HG02588 (cell line): ENCODE results near the gene TSPAN33.
"Not testable (repeated sequence)": the region's sequence is repeated elsewhere in the genome, so short reads cannot be mapped to it uniquely, and the experiment has no call there.

Experiments
- ATAC-seq: cut with Tn5 transposase; IDR thresholded peaks from one replicate; pipeline ENCODE4 v1.9.1; 2021; ENCODE audit warnings: mild to moderate bottlenecking, moderate library complexity; ENCODE audit not compliant: unreplicated experiment

Gene TSPAN33

DNA sequence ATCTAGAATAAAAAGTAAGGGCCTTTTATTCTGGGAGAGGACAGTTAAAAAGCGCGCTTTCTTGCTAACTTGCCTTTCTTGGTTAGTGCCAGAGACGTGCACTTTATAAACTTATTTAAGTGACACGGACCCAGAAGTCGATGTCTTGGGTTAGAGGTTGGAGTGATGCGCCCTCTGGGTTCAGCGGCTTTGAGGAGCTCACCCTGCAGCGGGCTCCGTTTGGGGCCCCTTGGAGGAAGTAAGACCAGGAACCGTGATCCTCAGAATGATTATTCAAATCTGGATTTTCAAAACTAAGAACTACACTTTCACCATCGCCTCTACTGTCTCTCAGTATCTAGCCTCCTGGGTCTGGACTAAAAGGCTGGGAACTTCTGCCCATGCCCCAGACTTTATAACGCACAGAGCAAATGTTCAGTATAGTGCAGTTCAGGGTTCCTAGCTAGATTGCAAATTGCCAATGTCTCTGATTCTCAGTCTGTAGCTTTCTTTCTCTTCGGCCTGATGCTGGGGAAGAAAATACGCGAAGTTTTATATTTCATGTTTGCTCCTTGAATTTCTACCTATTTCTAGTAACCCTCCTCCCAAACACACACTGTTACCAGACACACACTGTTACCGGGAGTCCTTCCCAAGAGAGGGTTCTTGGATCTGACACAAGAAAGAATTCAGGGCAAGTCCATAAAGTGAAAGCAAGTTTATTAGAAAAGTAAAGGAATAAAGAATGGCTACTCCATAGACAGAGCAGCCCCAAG is 25.4 kb downstream of the TSPAN33 start:
- no peak for ATAC-seq

DNA sequence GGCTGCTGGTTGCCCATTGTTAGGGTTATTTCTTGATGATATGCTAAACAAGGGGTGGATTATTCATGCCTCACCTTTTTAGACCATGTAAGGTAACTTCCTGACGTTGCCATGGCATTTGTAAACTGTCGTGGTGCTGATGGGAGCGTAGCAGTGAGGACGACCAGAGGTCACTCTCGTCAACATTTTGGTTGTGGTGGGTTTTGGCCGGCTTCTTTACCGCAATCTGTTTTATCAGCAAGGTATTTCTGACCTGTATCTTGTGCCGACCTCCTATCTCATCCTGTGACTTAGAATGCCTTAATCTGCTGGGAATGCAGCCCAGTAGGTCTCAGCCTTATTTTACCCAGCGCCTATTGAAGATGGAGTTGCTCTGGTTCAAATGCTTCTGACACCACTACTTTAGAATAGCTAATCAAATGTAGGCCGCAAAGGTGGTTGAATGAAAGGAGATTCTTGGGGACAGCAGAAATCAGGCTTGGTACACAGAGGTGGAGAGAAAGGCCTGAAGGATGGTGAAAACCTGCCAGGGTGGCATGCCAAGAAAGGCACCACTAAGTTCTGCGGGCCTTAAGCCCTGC is 26.0 kb downstream of the TSPAN33 start:
- ATAC-seq: no peak

DNA sequence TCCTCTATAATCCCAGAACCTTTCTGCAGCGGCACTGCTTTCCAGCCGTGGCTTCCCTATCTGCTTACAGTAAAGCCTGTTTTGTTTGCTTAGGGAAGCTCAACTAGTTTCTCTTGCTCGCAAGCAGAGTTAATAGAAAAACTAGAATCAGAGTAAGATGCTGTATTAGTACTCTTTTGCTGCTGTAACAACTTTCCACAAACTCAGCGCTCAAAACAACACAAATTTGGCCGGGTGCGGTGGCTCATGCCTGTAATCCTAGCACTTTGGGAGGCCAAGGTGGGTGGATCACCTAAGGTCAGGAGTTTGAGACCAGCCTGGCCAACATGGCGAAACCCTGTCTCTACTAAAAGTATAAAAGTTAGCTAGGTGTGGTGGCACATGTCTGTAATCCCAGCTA is 29.4 kb downstream of the TSPAN33 start:
- not testable (repeated sequence) for ATAC-seq

DNA sequence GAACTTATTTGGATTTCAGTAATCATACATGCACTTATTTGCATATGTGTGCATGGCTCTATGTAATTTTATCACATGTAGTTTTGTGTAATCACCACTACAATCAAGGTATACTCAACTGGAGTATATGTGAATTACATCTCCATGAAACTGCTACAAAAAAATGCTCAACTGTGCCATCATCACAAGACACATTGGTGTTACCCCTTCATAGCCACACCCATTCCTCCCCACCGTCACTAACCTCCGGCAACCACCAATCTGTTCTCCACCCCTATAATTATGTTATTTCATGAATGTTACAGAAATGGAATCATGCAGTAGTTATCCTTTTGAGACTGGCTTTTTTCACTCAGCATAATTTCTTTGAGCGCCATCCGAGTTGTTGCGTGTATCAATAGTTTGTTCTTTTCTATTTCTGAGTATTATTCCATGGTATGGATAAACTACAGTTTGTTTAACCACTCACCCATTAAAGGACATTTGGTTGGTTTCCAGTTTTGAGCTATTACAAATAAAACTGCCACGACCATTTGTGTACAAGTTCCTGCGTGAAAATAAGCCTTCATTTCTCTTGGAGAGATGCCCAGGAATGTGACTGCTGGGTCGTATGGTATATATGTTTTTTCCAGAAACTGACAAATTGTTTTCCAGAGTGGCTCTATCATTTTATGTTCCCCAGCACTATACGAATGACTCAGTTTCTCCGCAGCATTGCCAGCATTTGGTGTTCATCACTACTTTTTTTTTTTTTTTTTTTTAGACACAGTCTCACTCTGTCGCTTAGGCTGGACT is 32.6 kb downstream of the TSPAN33 start:
- ATAC-seq: no peak

GRCh38 chr7:129184981-129185670 is 40.6 kb downstream of the TSPAN33 start:
- ATAC-seq: no peak

GRCh38 chr7:129186749-129187260 is 42.3 kb downstream of the TSPAN33 start:
- ATAC-seq: no peak

DNA sequence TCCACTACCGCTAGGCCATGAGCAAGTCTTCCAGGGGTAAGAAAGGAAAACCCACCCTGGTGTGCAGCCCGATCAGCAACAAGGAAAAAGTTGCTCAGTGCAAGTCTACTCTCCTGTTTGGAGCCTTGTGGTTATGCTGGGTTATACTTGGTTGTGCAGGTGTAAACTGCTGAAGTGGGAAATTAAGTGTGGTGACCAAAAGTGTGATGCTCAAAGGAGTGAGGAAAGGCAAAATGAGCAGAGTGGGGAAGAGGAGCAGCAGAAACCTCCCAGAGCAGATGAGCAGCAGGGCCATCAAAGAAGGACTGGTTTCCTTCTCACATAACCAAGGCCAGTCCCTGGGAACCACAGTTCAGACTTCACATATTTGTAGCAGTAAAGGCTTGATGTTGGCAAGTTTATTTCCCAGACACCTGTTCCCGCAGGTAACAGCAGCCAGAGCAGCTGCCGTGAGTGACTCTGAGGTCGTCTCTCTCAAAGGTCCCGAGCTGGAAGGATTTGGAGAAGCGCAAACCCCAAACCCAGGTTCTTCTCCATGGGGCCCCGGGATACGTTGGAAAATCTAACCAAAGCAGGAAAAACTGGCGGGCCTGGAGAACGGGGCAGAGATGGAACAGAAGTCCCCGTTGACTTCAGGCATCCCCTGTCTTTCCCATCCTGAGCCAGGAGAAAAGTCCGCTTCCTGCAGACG is 43.3 kb downstream of the TSPAN33 start:
- no peak for ATAC-seq

- no peak for ATAC-seq
These were observed 43.9 kb downstream of the TSPAN33 start, which contains the start of gene SMO for GRCh38 chr7:129188372-129188891. SMO (plus strand) TSS chr7:129188633; CDS start chr7:129189152, 519 bp downstream.

DNA sequence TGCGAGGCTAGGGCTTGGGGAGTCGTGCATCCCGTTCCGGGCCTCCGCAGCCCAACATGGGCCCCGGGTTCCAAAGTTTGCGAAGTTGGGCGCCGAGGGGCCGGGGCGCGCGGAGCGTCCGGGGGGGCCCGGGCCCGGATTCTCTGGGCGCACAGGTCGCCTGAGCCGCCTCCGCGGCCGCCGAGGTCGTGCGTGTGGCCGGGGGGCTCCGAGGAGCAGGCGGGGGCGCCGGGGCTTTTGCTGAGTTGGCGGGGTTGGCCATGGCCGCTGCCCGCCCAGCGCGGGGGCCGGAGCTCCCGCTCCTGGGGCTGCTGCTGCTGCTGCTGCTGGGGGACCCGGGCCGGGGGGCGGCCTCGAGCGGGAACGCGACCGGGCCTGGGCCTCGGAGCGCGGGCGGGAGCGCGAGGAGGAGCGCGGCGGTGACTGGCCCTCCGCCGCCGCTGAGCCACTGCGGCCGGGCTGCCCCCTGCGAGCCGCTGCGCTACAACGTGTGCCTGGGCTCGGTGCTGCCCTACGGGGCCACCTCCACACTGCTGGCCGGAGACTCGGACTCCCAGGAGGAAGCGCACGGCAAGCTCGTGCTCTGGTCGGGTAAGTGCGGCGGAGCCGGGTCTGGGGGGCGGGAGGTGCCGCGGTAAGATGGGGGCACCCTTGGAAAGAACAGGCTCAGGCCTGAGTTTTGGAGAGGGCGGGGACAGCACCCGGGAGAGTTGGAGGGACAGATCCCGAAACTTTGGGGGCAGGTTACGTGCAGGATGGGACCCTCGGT is 44.6 kb downstream of the TSPAN33 start:
- no peak for ATAC-seq

- ATAC-seq: no peak
These were observed 45.3 kb downstream of the TSPAN33 start for GRCh38 chr7:129189661-129190310.

DNA sequence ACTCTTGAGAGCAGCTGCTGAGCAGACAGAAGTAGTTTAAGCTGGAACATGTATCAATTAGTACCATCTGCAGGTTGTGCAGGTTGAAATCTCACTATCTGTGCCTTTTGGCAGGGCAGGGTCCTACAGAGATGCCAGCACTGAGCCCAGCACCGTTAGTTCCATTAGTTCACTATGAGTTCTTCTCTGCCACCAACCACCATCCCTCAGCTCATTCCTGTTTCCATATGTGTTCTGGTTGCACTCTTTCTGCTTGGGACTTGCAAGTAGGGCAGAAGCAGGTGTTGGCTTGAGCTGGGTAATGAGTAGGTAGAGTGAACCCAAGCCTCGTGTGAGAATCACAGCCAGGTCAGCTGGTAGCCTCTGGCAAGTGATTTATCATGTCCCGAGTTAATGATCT is 46.8 kb downstream of the TSPAN33 start:
- ATAC-seq: no peak

DNA sequence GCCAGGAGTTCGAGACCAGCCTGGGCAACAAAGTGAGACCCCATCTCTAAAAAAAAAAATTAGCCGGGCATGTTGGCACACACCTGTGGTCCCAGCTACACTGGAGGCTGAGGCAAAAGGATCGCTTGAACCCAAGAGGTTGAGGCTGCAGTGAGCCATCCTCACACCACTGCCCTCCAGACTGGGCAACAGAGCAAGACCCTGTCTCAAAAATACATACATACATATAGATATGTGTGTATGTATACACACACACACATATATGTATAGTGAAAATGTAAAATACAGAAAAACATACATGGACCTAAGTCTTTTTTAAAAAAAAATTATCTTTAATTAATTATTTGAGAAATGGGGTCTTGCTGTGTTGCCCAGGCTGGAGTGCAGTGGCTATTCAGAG is 49.4 kb downstream of the TSPAN33 start:
- ATAC-seq: no peak

GRCh38 chr7:129197771-129198170 is 53.3 kb downstream of the TSPAN33 start:
- ATAC-seq: no peak

DNA sequence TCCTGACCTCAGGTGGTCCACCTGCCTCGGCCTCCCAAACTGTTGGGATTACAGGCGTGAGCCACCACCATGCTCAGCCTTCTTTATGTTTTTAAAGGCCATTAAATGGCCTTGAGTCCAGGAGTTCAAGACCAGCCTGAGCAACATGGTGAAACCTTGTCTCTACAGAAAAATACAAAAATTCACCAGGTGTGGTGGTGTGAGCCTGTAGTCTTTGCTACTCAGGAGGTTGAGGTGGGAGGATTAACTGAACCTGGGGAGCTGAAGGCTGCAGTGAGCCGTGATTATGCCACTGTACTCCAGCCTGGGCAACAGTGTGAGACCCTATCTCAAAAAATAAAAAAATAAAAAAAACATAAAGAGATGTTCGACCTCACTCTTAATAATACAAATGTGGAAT is 54.9 kb downstream of the TSPAN33 start:
- ATAC-seq: no peak

DNA sequence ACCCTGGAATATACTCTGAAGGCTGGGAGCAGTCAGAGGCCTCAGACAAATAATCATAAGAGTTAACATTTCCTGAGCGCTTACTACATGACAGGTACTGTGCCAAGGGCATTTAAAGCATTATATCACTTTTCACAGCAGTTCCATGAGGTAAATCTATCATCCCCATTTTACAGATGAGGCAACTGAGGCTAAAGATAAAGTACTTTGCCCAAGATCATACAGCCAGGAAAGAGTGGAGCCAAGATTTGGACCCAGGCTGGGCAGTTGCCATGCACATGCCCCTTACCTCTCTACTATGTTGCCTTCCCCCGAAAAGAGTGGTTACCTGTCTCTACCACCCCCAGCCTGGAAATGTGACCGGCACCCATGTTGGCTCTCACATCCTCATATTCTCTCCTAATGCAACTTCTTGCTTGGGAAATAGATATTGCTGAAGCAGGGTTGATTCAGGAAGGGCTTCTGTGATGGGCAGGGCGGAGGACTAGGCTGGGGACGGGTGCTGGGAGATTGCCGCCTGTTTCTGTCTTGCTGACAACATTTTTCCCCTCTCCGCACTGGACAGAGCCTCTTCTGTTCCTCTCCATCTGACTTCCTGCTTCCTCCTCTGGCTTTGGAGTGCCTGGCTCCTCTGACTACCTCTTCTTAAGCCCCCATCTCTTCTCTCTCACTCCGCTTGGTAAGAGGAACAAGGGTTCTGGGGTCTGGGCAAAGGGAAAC is 57.7 kb downstream of the TSPAN33 start:
- ATAC-seq: no peak

GRCh38 chr7:129203050-129203741 is 58.7 kb downstream of the TSPAN33 start:
- no peak for ATAC-seq

DNA sequence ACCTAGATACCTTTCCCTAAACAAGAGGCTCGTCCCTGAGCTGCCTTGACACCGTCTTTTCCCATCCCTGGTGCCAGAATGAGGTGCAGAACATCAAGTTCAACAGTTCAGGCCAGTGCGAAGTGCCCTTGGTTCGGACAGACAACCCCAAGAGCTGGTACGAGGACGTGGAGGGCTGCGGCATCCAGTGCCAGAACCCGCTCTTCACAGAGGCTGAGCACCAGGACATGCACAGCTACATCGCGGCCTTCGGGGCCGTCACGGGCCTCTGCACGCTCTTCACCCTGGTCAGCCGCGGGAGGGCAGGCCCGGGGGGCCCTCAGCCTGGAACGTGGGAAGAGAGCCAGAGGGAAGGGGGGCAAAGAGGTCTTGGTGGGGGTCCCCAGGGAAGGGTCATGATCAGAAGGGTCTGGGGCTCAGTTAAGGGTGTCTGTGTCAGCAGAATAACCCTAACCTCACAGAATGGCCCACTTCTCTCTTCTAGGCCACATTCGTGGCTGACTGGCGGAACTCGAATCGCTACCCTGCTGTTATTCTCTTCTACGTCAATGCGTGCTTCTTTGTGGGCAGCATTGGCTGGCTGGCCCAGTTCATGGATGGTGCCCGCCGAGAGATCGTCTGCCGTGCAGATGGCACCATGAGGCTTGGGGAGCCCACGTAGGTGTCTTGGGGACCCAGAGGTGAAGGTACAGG is 60.8 kb downstream of the TSPAN33 start:
- no peak for ATAC-seq
